GM12878 (cell line): Measurements from ENCODE around the gene WDFY4. TPM values are rescaled to one million over a fixed set of nuclear protein-coding genes. Genes with fewer than 3 reads are reported as not detected.

Experiments
- ATAC-seq: fragments of 200-7000 bp; cut with Tn5 transposase; 3 replicates; pipeline ENCODE4 v1.9.1; 2020; ENCODE audit warnings: mild to moderate bottlenecking, moderate library complexity
- BruUV-seq: library from RNA; stranded (reverse); fragments of 400-500 nt; replicated peaks from 2 replicates; lab custom pipeline; 2021; lab: Mats Ljungman, UMichigan
- CTCF ChIA-PET: fragments of 300-600 bp; sonication (Branson Sonifier 250); formaldehyde crosslinking; extraction: SDS; loops from one replicate; lab custom pipeline; 2021; ENCODE audit warnings: inconsistent platforms; lab: Yijun Ruan, JAX
- POLR2A ChIA-PET: fragments of 350-600 bp; formaldehyde crosslinking; extraction: SDS; loops from one replicate; lab custom pipeline; 2021; ENCODE audit warnings: inconsistent platforms; lab: Charles Lee
- RAD21 ChIA-PET: fragments of 300-600 bp; sonication (Branson Sonifier 250); formaldehyde crosslinking; loops from one replicate; lab custom pipeline; 2023; ENCODE audit warnings: antibody characterized with exemption; ENCODE audit not compliant: unreplicated experiment; lab: Charles Lee
- SMC1A ChIA-PET: fragments of 300-600 bp; sonication (Branson Sonifier 250); formaldehyde crosslinking; loops from one replicate; lab custom pipeline; 2023; ENCODE audit not compliant: unreplicated experiment, uncharacterized antibody; lab: Charles Lee
- DNase-seq: peaks from one replicate; pipeline ENCODE4 v3.0.0-alpha.2; 2011; ENCODE audit warnings: low read depth, low spot score
- FAIRE-seq: peaks from 3 replicates; lab custom pipeline; 2011; peaks lifted over from hg19 to GRCh38; lab: Jason Lieb, UNC
- H2AFZ ChIP-seq: 2 replicates; pipeline ENCODE4 v1.6.0; 2011; ENCODE audit warnings: low read depth, low read length, control low read depth; ENCODE audit not compliant: control insufficient read depth
- H3K27ac ChIP-seq: 2 replicates; pipeline ENCODE4 v1.5.1; 2011; ENCODE audit warnings: control low read depth; ENCODE audit not compliant: control insufficient read depth, insufficient read depth
- H3K27me3 ChIP-seq, 2 experiments: replicated peaks in 1 of 2; 2 replicates each; pipeline versions ENCODE4 v1.6.0 to v1.6.1; 2011; ENCODE audit warnings: low read length in 1 of 2; ENCODE audit not compliant: control insufficient read depth in 2 of 2, insufficient read depth in 2 of 2
- H3K36me3 ChIP-seq, 2 experiments: 2 replicates each; pipeline ENCODE4 v1.5.1; 2011; ENCODE audit warnings: low read length in 1 of 2; ENCODE audit not compliant: control insufficient read depth in 2 of 2, insufficient read depth in 2 of 2
- H3K4me1 ChIP-seq: 2 replicates; pipeline ENCODE4 v1.6.1; 2011; ENCODE audit warnings: mild to moderate bottlenecking, low read length, moderate library complexity, mixed read lengths; ENCODE audit not compliant: control insufficient read depth, insufficient read depth
- H3K4me2 ChIP-seq: 2 replicates; pipeline ENCODE4 v1.6.0; 2011; ENCODE audit warnings: control low read depth; ENCODE audit not compliant: control insufficient read depth, insufficient read depth
- H3K4me3 ChIP-seq: fragments of 200-600 bp; sonication (generic); 2 replicates; pipeline ENCODE4 v1.5.1; 2016
- H3K79me2 ChIP-seq: 2 replicates; pipeline ENCODE4 v1.6.0; 2011; ENCODE audit warnings: low read length; ENCODE audit not compliant: control insufficient read depth, insufficient read depth
- H3K9ac ChIP-seq: 2 replicates; pipeline ENCODE4 v1.8.0; 2011; ENCODE audit warnings: low read length, control low read depth, mixed read lengths; ENCODE audit not compliant: control insufficient read depth, insufficient read depth
- H3K9me3 ChIP-seq: replicated peaks from 3 replicates; pipeline ENCODE4 v1.5.1; 2011; ENCODE audit warnings: mild to moderate bottlenecking, low read length; ENCODE audit not compliant: control insufficient read depth, insufficient read depth
- H4K20me1 ChIP-seq: 2 replicates; pipeline ENCODE4 v1.6.0; 2011; ENCODE audit not compliant: control insufficient read depth, insufficient read depth
- ATF7 ChIP-seq: fragments of 450-650 bp; IDR thresholded peaks from 2 replicates; pipeline ENCODE4 v1.6.1; 2016; ENCODE audit warnings: low read depth, mild to moderate bottlenecking
- CHD2 ChIP-seq: IDR thresholded peaks from 2 replicates; pipeline ENCODE4 v1.6.1; 2011; ENCODE audit warnings: low read depth, low read length, improper control_type of control experiment, borderline replicate concordance
- HDAC2 ChIP-seq: fragments of 200-600 bp; sonication (generic); IDR thresholded peaks from 2 replicates; pipeline ENCODE4 v1.6.1; 2017
- IKZF1 ChIP-seq: fragments of 450-650 bp; conservative IDR thresholded peaks from 2 replicates; pipeline ENCODE4 v1.6.1; 2017; ENCODE audit warnings: antibody characterized with exemption, mild to moderate bottlenecking
- MEF2B ChIP-seq: fragments of 450-650 bp; IDR thresholded peaks from 2 replicates; pipeline ENCODE4 v1.6.1; 2018; ENCODE audit warnings: mild to moderate bottlenecking, moderate library complexity; ENCODE audit not compliant: partially characterized antibody, poor library complexity, severe bottlenecking
- MYC ChIP-seq: IDR thresholded peaks from 2 replicates; pipeline ENCODE4 v1.6.1; 2011; ENCODE audit warnings: mild to moderate bottlenecking, low read length, moderate library complexity, inconsistent platforms; ENCODE audit not compliant: insufficient read depth, insufficient replicate concordance, insufficient read length, severe bottlenecking
- NFIC ChIP-seq: IDR thresholded peaks from 2 replicates; pipeline ENCODE4 v1.6.1; 2012; ENCODE audit warnings: low read depth, mild to moderate bottlenecking, inconsistent platforms, low read length, moderate library complexity
- NR2F1 ChIP-seq: fragments of 450-650 bp; conservative IDR thresholded peaks from 2 replicates; pipeline ENCODE4 v1.6.1; 2017; ENCODE audit warnings: mild to moderate bottlenecking
- PKNOX1 ChIP-seq: fragments of 450-650 bp; IDR thresholded peaks from 2 replicates; pipeline ENCODE4 v1.6.1; 2016; ENCODE audit warnings: mild to moderate bottlenecking
- POLR2A ChIP-seq: IDR thresholded peaks from 2 replicates; pipeline ENCODE4 v1.6.1; 2011; ENCODE audit warnings: low read depth, mild to moderate bottlenecking, low read length
- POLR2AphosphoS2 ChIP-seq: IDR thresholded peaks from 2 replicates; pipeline ENCODE4 v1.6.1; 2011; ENCODE audit warnings: low read depth, mild to moderate bottlenecking, low read length, improper control_type of control experiment, moderate library complexity
- POU2F2 ChIP-seq: IDR thresholded peaks from 3 replicates; pipeline ENCODE4 v1.6.1; 2011; ENCODE audit warnings: low read depth, mild to moderate bottlenecking, low read length, borderline replicate concordance
- RAD21 ChIP-seq: IDR thresholded peaks from 2 replicates; pipeline ENCODE4 v1.6.1; 2011; ENCODE audit warnings: mild to moderate bottlenecking, low read depth, low read length, moderate library complexity; ENCODE audit not compliant: insufficient read depth
- RUNX3 ChIP-seq: IDR thresholded peaks from 2 replicates; pipeline ENCODE4 v1.6.1; 2012; ENCODE audit warnings: low read length, inconsistent platforms
- SREBF1 ChIP-seq: IDR thresholded peaks from 2 replicates; pipeline ENCODE4 v1.6.1; 2012; ENCODE audit warnings: mild to moderate bottlenecking, low read length
- YBX1 ChIP-seq: fragments of 450-650 bp; IDR thresholded peaks from 2 replicates; pipeline ENCODE4 v1.6.1; 2016; ENCODE audit warnings: antibody characterized with exemption
- ZNF24 ChIP-seq: fragments of 450-650 bp; IDR thresholded peaks from 2 replicates; pipeline ENCODE4 v1.6.1; 2017; ENCODE audit warnings: antibody characterized with exemption, mild to moderate bottlenecking
- ZZZ3 ChIP-seq: IDR thresholded peaks from 2 replicates; pipeline ENCODE4 v1.6.1; 2011; ENCODE audit warnings: low read depth; ENCODE audit not compliant: control insufficient read depth, insufficient read length
- WGBS: methylation state at CpG from one replicate; pipeline ENCODE4 v1.1.6; 2016; ENCODE audit warnings: low lambda C conversion rate; ENCODE audit not compliant: insufficient replicate concordance, insufficient coverage; ENCODE audit errors: missing lambda C conversion rate; 5-methylcytosine and 5-hydroxymethylcytosine counted together
- in situ Hi-C: fragments of 300-500 bp; cut with MboI; formaldehyde crosslinking; loops from 9 replicates; pipeline ENCODE4 v1.14.3; 2018; ENCODE audit warnings: mixed read lengths
- intact Hi-C: fragments of 100-400 bp; cut with micrococcal nuclease; formaldehyde crosslinking; loops from one replicate; pipeline ENCODE4 v1.14.2; 2022; ENCODE audit not compliant: unreplicated experiment
- polyA plus RNA-seq, 11 experiments: library from polyadenylated mRNA; depleted of rRNA in 4 of 11; unstranded in 6 of 11; stranded (reverse) in 5 of 11; fragments of >200 nt; fragmentation: Nextera tagmentation in 4 of 11; fragmentation: Illumina TruSeq in 1 of 11; extraction: Ambion mirVana in 4 of 11; extraction: Trizol in 1 of 11; gene quantifications; 1 replicate in 1 of 11; 2 replicates in 10 of 11; pipeline versions ENCODE4 v1.2.1 to v1.2.3, GENCODE V29; 2011 to 2016; ENCODE audit warnings: inconsistent platforms in 2 of 11, missing spikeins in 2 of 11, low read depth in 1 of 11
- total RNA-seq, 4 experiments: library from RNA; depleted of rRNA in 3 of 4; stranded (reverse); fragments of >200 nt in 3 of 4; fragmentation: Illumina TruSeq in 1 of 4; extraction: Trizol in 1 of 4; gene quantifications; 2 replicates each; pipeline versions ENCODE4 v1.2.1 to v1.2.3, GENCODE V29; 2013 to 2021

The WDFY4 gene
- total and polyA plus RNA-seq, 10 of the 15 experiments (the other 5 are each of a cell fraction or from before 2014, with no cell fraction given), result 13.5 to 132 (median 47.3) TPM

- TF ChIP-seq CHD2 (no peak), YBX1 (no peak), PKNOX1 (no peak), RAD21 (no peak), IKZF1 (no peak), ZNF24 (no peak), MYC (no peak), HDAC2 (no peak), NR2F1 (no peak), POLR2A (no peak), POLR2AphosphoS2 (no peak), MEF2B (no peak), ZZZ3 (no peak), NFIC (no peak), ATF7 (no peak), POU2F2 (no peak), SREBF1 (no peak), RUNX3 (no peak)
- TF ChIP-seq, all 136 proteins: peak for 0
- no peak overlapping the region for H3K27ac ChIP-seq
- in situ Hi-C loops (loop anchor here (25.0 kb wide), 1 partner anchor 91 kb away; no protein-coding TSS in a partner anchor), intact Hi-C loops (no loop called here)
- no peaks in the 10 kb centered on the region; the same call in 2 of the 3 replicates for H3K9me3 ChIP-seq
- H3K4me1 ChIP-seq, result no peaks in the 10 kb centered on the region
- RAD21 ChIA-PET, result no interaction called here
- no peaks in the 10 kb centered on the region for H3K27me3 ChIP-seq
- H2AFZ ChIP-seq, result no peak overlapping the region
- CTCF ChIA-PET, result interaction anchor here (0.8 to 1.4 kb wide), 2 partner anchors 14 to 156 kb away, joined by 3 to 4 read pairs; no protein-coding TSS in a partner anchor
- WGBS, result 74% methylated on average over 4 of the region's 4 CpGs
- no peak overlapping the region for H3K9ac ChIP-seq
- H3K4me2 ChIP-seq, result no peak overlapping the region
- no TSS peak for BruUV-seq
- H4K20me1 ChIP-seq, result no peaks in the 10 kb centered on the region
- DNase-seq (no peak), FAIRE-seq (no peak), ATAC-seq (no peak)
- POLR2A ChIA-PET, result no interaction called here
- no peak overlapping the region for H3K4me3 ChIP-seq
- H3K79me2 ChIP-seq, result peaks cover 1% of the 10 kb centered on the region
- H3K36me3 ChIP-seq, result peaks cover 16 to 42% of the 10 kb centered on the region in 2 experiments
- SMC1A ChIA-PET, result interaction anchor here (1.0 to 1.3 kb wide), 2 partner anchors 14 to 16 kb away, joined by 3 read pairs; no protein-coding TSS in a partner anchor
Measured at GRCh38 chr10:48771234-48771633, 86.6 kb downstream of the WDFY4 start.
